A549 (cell line): Measurements from ENCODE around the gene CTNNBIP1. TPM values are rescaled to one million over a fixed set of nuclear protein-coding genes. Genes with fewer than 3 reads are reported as not detected.

Experiments used
- ATAC-seq, 2 experiments: fragments of 200-7000 bp in 1 of 2; fragments of >200 bp in 1 of 2; cut with Nextera tagmentation in 1 of 2; cut with Tn5 transposase in 1 of 2; 3 replicates each; pipeline versions ENCODE4 v1.8.0 to v1.9.1; 2018 to 2020; ENCODE audit warnings: mild to moderate bottlenecking in 1 of 2, moderate library complexity in 1 of 2
- CTCF ChIA-PET: fragments of 300-600 bp; sonication (Branson Sonifier 250); formaldehyde crosslinking; extraction: SDS; loops from one replicate; lab custom pipeline; 2021; ENCODE audit warnings: antibody characterized with exemption, inconsistent platforms; lab: Yijun Ruan, JAX
- POLR2A ChIA-PET: fragments of 350-600 bp; formaldehyde crosslinking; extraction: SDS; loops from one replicate; lab custom pipeline; 2021; ENCODE audit warnings: antibody characterized with exemption, inconsistent platforms; lab: Yijun Ruan, JAX
- DNase-seq, 2 experiments: peaks; one replicate each; pipeline versions ENCODE4 v3.0.0 to v3.0.0-alpha.2; 2011 to 2016; ENCODE audit warnings: low read depth in 1 of 2, low spot score in 1 of 2
- FAIRE-seq: peaks from 2 replicates; lab custom pipeline; 2011; peaks lifted over from hg19 to GRCh38; lab: Jason Lieb, UNC
- H3K27ac ChIP-seq, 2 experiments: fragments of >200 bp; sonication (Bioruptor Twin); formaldehyde crosslinking; 3 replicates each; pipeline ENCODE4 v1.5.1; 2016 to 2017
- H3K4me1 ChIP-seq: fragments of >200 bp; sonication (Bioruptor Twin); formaldehyde crosslinking; 3 replicates; pipeline ENCODE4 v1.6.1; 2016
- H3K4me2 ChIP-seq: fragments of >200 bp; sonication (Bioruptor Twin); formaldehyde crosslinking; 3 replicates; pipeline ENCODE4 v1.6.1; 2016
- H3K4me3 ChIP-seq: fragments of >200 bp; sonication (Bioruptor Twin); formaldehyde crosslinking; 3 replicates; pipeline ENCODE4 v1.5.1; 2016
- H3K9me3 ChIP-seq: fragments of >200 bp; sonication (Bioruptor Twin); formaldehyde crosslinking; 3 replicates; pipeline ENCODE4 v1.6.1; 2016
- CBX8 ChIP-seq: fragments of 200-600 bp; sonication (generic); IDR thresholded peaks from 2 replicates; pipeline ENCODE4 v1.6.1; 2016
- CEBPB ChIP-seq, 2 experiments: fragments of >200 bp in 1 of 2; sonication (Bioruptor Twin) in 1 of 2; formaldehyde crosslinking in 1 of 2; IDR thresholded peaks; 2 replicates each; pipeline ENCODE4 v1.6.1; 2012 to 2016
- CHD2 ChIP-seq: fragments of 150-350 bp; IDR thresholded peaks from 2 replicates; pipeline ENCODE4 v1.6.1; 2014; ENCODE audit warnings: low read length; ENCODE audit not compliant: partially characterized antibody
- EHMT2 ChIP-seq: fragments of 200-600 bp; sonication (generic); IDR thresholded peaks from 2 replicates; pipeline ENCODE4 v1.6.1; 2016; ENCODE audit warnings: antibody characterized with exemption, low read depth, mild to moderate bottlenecking, moderate library complexity
- ESRRA ChIP-seq: fragments of 150-350 bp; IDR thresholded peaks from 2 replicates; pipeline ENCODE4 v1.6.1; 2014; ENCODE audit warnings: mild to moderate bottlenecking, low read length, borderline replicate concordance
- FOSL2 ChIP-seq, 2 experiments: fragments of 450-650 bp in 1 of 2; fragments of >200 bp in 1 of 2; sonication (Bioruptor Twin) in 1 of 2; formaldehyde crosslinking; IDR thresholded peaks; 2 replicates each; pipeline versions ENCODE4 v1.5.0 to v1.6.1; 2016 to 2020; ENCODE audit warnings: mild to moderate bottlenecking in 1 of 2, moderate library complexity in 1 of 2
- GATA3 ChIP-seq: IDR thresholded peaks from 2 replicates; pipeline ENCODE4 v1.6.1; 2012; ENCODE audit warnings: borderline replicate concordance
- HDAC2 ChIP-seq: fragments of 200-600 bp; sonication (generic); IDR thresholded peaks from 2 replicates; pipeline ENCODE4 v1.6.1; 2016
- HOXA7 ChIP-seq: fragments of 250-450 bp; sonication (Bioruptor Pico); IDR thresholded peaks from 2 replicates; pipeline ENCODE4 v1.5.0; 2020; ENCODE audit warnings: mild to moderate bottlenecking, moderate library complexity
- HOXB5 ChIP-seq: fragments of 250-450 bp; sonication (Bioruptor Pico); IDR thresholded peaks from 2 replicates; pipeline ENCODE4 v1.5.0; 2020; ENCODE audit warnings: mild to moderate bottlenecking, moderate library complexity
- JUN ChIP-seq, 2 experiments: fragments of >200 bp; sonication (Bioruptor Twin); formaldehyde crosslinking; IDR thresholded peaks; 2 replicates in 1 of 2; 3 replicates in 1 of 2; pipeline ENCODE4 v1.6.1; 2016 to 2017
- KDM1A ChIP-seq: fragments of 200-600 bp; sonication (generic); IDR thresholded peaks from 2 replicates; pipeline ENCODE4 v1.6.1; 2016; ENCODE audit warnings: low read depth, mild to moderate bottlenecking
- KDM5A ChIP-seq: fragments of 200-600 bp; sonication (generic); IDR thresholded peaks from 2 replicates; pipeline ENCODE4 v1.6.1; 2016; ENCODE audit warnings: antibody characterized with exemption, mild to moderate bottlenecking
- MAFK ChIP-seq: fragments of 450-650 bp; IDR thresholded peaks from 2 replicates; pipeline ENCODE4 v1.6.1; 2014; ENCODE audit not compliant: partially characterized antibody
- NR3C1 ChIP-seq: fragments of >200 bp; sonication (Bioruptor Twin); formaldehyde crosslinking; IDR thresholded peaks from 3 replicates; pipeline ENCODE4 v1.6.1; 2017
- POLR2A ChIP-seq: IDR thresholded peaks from 2 replicates; pipeline ENCODE4 v1.6.1; 2012; ENCODE audit warnings: mild to moderate bottlenecking, low read length
- RAD21 ChIP-seq, 2 experiments: fragments of >200 bp in 1 of 2; sonication (Bioruptor Twin) in 1 of 2; formaldehyde crosslinking in 1 of 2; IDR thresholded peaks in 1 of 2; conservative IDR thresholded peaks in 1 of 2; 2 replicates in 1 of 2; 3 replicates in 1 of 2; pipeline ENCODE4 v1.6.1; 2012 to 2018; ENCODE audit warnings: inconsistent platforms in 1 of 2
- RARB ChIP-seq: fragments of 250-450 bp; sonication (Bioruptor Pico); IDR thresholded peaks from 2 replicates; pipeline ENCODE4 v1.8.0; 2021; ENCODE audit warnings: mild to moderate bottlenecking, moderate library complexity
- RNF2 ChIP-seq: fragments of 200-600 bp; sonication (generic); IDR thresholded peaks from 2 replicates; pipeline ENCODE4 v1.6.1; 2016; ENCODE audit warnings: low read depth, mild to moderate bottlenecking, antibody characterized with exemption, moderate library complexity, borderline replicate concordance
- SMC3 ChIP-seq: fragments of >200 bp; sonication (Bioruptor Twin); formaldehyde crosslinking; IDR thresholded peaks from 3 replicates; pipeline ENCODE4 v1.6.1; 2018; ENCODE audit warnings: inconsistent platforms
- SREBF2 ChIP-seq: fragments of 450-650 bp; IDR thresholded peaks from 2 replicates; pipeline ENCODE4 v1.6.1; 2014; ENCODE audit warnings: mild to moderate bottlenecking, moderate library complexity
- ZFP36 ChIP-seq: fragments of 450-650 bp; IDR thresholded peaks from 2 replicates; pipeline ENCODE4 v1.6.1; 2014; ENCODE audit warnings: borderline replicate concordance; ENCODE audit not compliant: partially characterized antibody
- ZNF302 ChIP-seq: fragments of 250-450 bp; sonication (Bioruptor Pico); IDR thresholded peaks from 2 replicates; pipeline ENCODE4 v1.9.0; 2021; ENCODE audit warnings: inconsistent platforms, mild to moderate bottlenecking, moderate library complexity
- WGBS: methylation state at CpG from one replicate; pipeline ENCODE4 v1.1.6; 2017; ENCODE audit errors: missing lambda C conversion rate; 5-methylcytosine and 5-hydroxymethylcytosine counted together
- polyA plus RNA-seq, 4 experiments: library from polyadenylated mRNA; depleted of rRNA in 3 of 4; stranded (reverse); fragments of >200 nt; fragmentation: RNase III in 1 of 4; extraction: RNeasy Plus Mini Kit Qiagen cat#74134 plus additional on column Dnase treatment in 1 of 4; gene quantifications; 2 replicates in 3 of 4; 3 replicates in 1 of 4; pipeline ENCODE4 v1.2.3, GENCODE V29; 2011 to 2017
- TF ChIP-seq, protein P1 (sequence below): IDR thresholded peaks from 2 replicates; pipeline ENCODE4 v1.6.1; 2012
- TF ChIP-seq, protein P2 (sequence below): IDR thresholded peaks from 2 replicates; pipeline ENCODE4 v1.6.1; 2012
- TF ChIP-seq, protein P3 (sequence below): fragments of 200-600 bp; sonication (generic); IDR thresholded peaks from 2 replicates; pipeline ENCODE4 v1.6.1; 2016; ENCODE audit warnings: antibody characterized with exemption, mild to moderate bottlenecking, moderate library complexity
- TF ChIP-seq, protein P4 (sequence below): fragments of 150-350 bp; IDR thresholded peaks from 2 replicates; pipeline ENCODE4 v1.6.1; 2014; ENCODE audit warnings: low read depth, mild to moderate bottlenecking, low read length

CTNNBIP1 gene
- polyA plus RNA-seq, 2 of the 4 experiments (the other 2 are of a cell fraction) = 5.6 to 10.4 TPM

DNA sequence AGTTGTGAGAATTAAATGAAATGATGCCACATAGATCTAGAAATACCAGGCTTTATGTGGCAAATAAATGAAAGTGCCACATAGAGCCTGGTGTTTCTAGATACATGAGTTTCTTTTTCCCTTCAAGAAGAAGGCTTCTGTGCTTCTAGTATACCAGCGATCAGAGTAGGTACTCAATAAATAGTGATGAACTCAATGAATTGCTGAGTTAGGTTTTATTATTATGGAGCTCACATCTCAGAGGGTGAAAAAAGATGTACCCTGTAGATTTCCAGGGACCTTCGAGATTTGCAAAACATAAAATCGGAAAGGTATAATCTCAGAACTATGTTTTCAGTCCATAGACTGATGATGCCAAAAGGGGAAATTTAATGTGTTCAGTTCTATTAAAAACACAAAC lies 84.0 kb downstream of the CTNNBIP1 start:
- no peaks in the 10 kb centered on the region for H3K9me3 ChIP-seq
- POLR2A ChIA-PET = no interaction called here
- CTCF ChIA-PET = interaction anchor here (0.9 to 2.4 kb wide), 4 partner anchors 10 to 41 kb away, joined by 3 to 9 read pairs (median 5); no protein-coding TSS in a partner anchor
- DNase-seq = no peak
- H3K4me2 ChIP-seq = peak overlapping the region; percentile 95
- 93% methylated on average over 3 of the region's 3 CpGs for WGBS
- H3K4me3 ChIP-seq = no peak overlapping the region
- TF ChIP-seq MAFK (peak; percentile 39), HOXA7 (no peak)
- TF ChIP-seq, all 56 proteins: peak for 1
- peaks cover 36% of the 10 kb centered on the region for H3K4me1 ChIP-seq
- FAIRE-seq (no peak), ATAC-seq (no peak)
- H3K27ac ChIP-seq = peak overlapping the region; percentile 96 to 100

DNA sequence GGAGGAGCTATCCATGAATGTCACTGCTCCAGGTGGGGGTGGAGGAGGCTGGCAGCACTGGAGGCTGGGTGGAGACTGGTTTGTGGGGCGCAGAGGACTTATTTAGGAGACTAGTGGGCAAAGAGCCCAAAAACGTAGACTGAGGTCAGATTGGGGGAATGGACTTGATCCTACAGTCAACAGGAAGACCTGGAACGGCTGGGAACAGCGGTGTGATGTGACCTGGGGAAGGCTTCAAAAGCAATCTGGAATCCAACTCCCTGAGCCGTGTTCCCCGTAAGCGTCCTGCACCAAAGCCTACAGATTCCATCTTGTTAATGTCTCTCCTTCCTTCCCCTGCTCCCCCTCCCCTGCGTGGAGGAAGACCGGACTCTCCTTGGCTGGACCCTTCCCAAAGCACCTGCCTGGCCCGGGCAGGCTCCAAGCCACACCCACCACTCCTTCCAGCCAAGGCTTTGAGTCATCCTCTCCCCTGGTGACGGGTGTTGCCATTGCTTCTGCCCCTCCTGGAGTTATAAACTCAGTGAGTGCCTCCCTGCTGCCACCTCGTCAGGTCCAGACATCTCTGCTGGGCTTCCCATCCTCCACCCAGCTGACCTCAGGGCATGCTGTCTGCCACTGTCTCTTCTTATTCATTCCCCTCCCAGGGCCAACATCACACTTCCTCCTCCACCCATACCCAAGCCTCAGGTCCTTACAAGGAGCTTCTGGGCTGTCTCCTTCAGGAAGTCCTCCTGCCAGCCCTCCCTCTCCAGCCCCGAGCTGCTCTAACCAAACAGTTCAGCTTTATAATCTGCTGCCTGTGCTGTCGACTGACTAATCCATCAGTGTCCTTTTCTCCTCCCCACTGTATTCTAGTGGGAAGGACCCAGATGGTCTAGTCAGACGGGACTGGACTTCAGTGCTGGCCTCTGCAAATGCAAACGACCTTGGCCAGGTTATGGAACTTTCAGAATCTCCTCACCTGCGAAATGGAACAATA lies 84.7 kb downstream of the CTNNBIP1 start:
- peak; percentile 75 to 82 for ATAC-seq
- WGBS = 3% methylated on average over 14 of the region's 17 CpGs
- Histone ChIP-seq H3K9me3 (no peaks in the 10 kb centered on the region), H3K4me1 (peaks cover 41% of the 10 kb centered on the region), H3K4me3 (peak overlapping the region; percentile 99), H3K27ac (peak overlapping the region; percentile 96 to 100), H3K4me2 (peak overlapping the region; percentile 95)
- peak; percentile 14; the same call in 1 of the 2 replicates for TF ChIP-seq GATA3
- no peak for TF ChIP-seq NR3C1
- no peak for TF ChIP-seq FOSL2 (IDR thresholded peaks at IDR 0.05)
- peak; percentile 69 for TF ChIP-seq FOSL2 (CRISPR knock-in tag; IDR thresholded peaks at IDR 0.05)
- TF ChIP-seq JUN (IDR thresholded peaks at IDR 0.05) = 0 out of 5 replicates have a peak, but pooled peaks have one; percentile 31 to 35
- 0 out of 5 replicates have a peak, but pooled peaks of 1 of the 2 experiments have one; percentile 10 for TF ChIP-seq RAD21 (conservative IDR thresholded peaks at IDR 0.05 in 1 of 2, IDR thresholded peaks at IDR 0.05 in 1 of 2)
- peak; percentile 78 for TF ChIP-seq ZFP36
- TF ChIP-seq CHD2 = peak; percentile 17
- TF ChIP-seq SMC3 = 0 out of 3 replicates have a peak, but pooled peaks have one; percentile 12
- no peak for TF ChIP-seq HDAC2
- no peak for TF ChIP-seq CBX8
- TF ChIP-seq HOXB5 (CRISPR knock-in tag) = peak; percentile 73
- TF ChIP-seq, protein P1, sequence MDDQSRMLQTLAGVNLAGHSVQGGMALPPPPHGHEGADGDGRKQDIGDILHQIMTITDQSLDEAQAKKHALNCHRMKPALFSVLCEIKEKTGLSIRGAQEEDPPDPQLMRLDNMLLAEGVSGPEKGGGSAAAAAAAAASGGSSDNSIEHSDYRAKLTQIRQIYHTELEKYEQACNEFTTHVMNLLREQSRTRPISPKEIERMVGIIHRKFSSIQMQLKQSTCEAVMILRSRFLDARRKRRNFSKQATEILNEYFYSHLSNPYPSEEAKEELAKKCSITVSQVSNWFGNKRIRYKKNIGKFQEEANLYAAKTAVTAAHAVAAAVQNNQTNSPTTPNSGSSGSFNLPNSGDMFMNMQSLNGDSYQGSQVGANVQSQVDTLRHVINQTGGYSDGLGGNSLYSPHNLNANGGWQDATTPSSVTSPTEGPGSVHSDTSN = peak; percentile 34; the same call in 1 of the 2 replicates
- TF ChIP-seq EHMT2 = no peak
- TF ChIP-seq, protein P2, sequence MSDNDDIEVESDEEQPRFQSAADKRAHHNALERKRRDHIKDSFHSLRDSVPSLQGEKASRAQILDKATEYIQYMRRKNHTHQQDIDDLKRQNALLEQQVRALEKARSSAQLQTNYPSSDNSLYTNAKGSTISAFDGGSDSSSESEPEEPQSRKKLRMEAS = peak; percentile 51; the same call in 1 of the 2 replicates
- peak; percentile 86 to 93 for DNase-seq
- POLR2A ChIA-PET = no interaction called here
- no peak for FAIRE-seq
- CTCF ChIA-PET = interaction anchor here (0.6 to 2.4 kb wide), 4 partner anchors 10 to 124 kb away, joined by 3 to 9 read pairs (median 5); no protein-coding TSS in a partner anchor

DNA sequence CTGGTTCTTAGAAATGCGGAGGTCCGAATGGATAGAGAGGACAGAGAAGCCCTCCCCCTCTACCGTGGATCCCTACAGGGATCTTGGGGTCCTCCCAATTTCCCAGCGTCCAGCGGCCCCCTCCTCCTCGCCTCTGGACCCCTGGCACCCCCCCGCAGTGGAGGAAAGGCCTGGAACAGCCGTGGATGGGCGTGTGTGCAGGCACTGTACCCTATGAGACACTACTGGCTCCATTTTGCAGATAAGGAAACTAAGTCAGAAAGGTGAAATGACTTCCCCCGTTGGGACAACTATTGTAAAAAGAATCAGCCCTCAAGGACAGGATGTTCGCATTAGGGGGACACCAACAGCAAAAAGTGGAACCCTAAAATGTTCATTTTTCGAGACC lies 85.4 kb downstream of the CTNNBIP1 start:
- ChIA-PET POLR2A (no interaction called here), CTCF (no interaction called here)
- peak overlapping the region; percentile 95 for H3K4me2 ChIP-seq
- no peak for DNase-seq
- WGBS = 9% methylated on average over 12 of the region's 12 CpGs
- no peak for TF ChIP-seq HOXA7
- TF ChIP-seq KDM5A = no peak
- no peak for TF ChIP-seq RARB (CRISPR knock-in tag)
- no peak for TF ChIP-seq ZNF302
- TF ChIP-seq POLR2A = no peak
- TF ChIP-seq, protein P2 = no peak
- peak; percentile 80 for TF ChIP-seq KDM1A
- TF ChIP-seq, protein P3, sequence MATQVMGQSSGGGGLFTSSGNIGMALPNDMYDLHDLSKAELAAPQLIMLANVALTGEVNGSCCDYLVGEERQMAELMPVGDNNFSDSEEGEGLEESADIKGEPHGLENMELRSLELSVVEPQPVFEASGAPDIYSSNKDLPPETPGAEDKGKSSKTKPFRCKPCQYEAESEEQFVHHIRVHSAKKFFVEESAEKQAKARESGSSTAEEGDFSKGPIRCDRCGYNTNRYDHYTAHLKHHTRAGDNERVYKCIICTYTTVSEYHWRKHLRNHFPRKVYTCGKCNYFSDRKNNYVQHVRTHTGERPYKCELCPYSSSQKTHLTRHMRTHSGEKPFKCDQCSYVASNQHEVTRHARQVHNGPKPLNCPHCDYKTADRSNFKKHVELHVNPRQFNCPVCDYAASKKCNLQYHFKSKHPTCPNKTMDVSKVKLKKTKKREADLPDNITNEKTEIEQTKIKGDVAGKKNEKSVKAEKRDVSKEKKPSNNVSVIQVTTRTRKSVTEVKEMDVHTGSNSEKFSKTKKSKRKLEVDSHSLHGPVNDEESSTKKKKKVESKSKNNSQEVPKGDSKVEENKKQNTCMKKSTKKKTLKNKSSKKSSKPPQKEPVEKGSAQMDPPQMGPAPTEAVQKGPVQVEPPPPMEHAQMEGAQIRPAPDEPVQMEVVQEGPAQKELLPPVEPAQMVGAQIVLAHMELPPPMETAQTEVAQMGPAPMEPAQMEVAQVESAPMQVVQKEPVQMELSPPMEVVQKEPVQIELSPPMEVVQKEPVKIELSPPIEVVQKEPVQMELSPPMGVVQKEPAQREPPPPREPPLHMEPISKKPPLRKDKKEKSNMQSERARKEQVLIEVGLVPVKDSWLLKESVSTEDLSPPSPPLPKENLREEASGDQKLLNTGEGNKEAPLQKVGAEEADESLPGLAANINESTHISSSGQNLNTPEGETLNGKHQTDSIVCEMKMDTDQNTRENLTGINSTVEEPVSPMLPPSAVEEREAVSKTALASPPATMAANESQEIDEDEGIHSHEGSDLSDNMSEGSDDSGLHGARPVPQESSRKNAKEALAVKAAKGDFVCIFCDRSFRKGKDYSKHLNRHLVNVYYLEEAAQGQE = no peak
- TF ChIP-seq HDAC2 = peak; percentile 84; the same call in 1 of the 2 replicates
- TF ChIP-seq HOXB5 (CRISPR knock-in tag) = no peak
- no peak for TF ChIP-seq MAFK
- no peak for TF ChIP-seq CEBPB (IDR thresholded peaks at IDR 0.05)
- TF ChIP-seq, protein P4, sequence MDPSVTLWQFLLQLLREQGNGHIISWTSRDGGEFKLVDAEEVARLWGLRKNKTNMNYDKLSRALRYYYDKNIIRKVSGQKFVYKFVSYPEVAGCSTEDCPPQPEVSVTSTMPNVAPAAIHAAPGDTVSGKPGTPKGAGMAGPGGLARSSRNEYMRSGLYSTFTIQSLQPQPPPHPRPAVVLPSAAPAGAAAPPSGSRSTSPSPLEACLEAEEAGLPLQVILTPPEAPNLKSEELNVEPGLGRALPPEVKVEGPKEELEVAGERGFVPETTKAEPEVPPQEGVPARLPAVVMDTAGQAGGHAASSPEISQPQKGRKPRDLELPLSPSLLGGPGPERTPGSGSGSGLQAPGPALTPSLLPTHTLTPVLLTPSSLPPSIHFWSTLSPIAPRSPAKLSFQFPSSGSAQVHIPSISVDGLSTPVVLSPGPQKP = no peak
- no peak for TF ChIP-seq RNF2
- no peak for TF ChIP-seq SREBF2
- TF ChIP-seq ESRRA = no peak
- no peaks in the 10 kb centered on the region for H3K9me3 ChIP-seq
- peak overlapping the region; percentile 96 to 100 for H3K27ac ChIP-seq
- H3K4me1 ChIP-seq = peaks cover 47% of the 10 kb centered on the region
- H3K4me3 ChIP-seq = peak overlapping the region; percentile 99
- no peak for FAIRE-seq
- peak; percentile 3; a peak in 2 of 6 replicates for ATAC-seq
